Central memory CD8-positive, alpha-beta T cell (primary cell): Measurements from ENCODE around the gene GALNT9.
A peak's percentile ranks its signal among the peaks of the same experiment; 100 is the strongest.

Experiments used
- ATAC-seq: fragments of 150-1000 bp; cut with Tn5 transposase; replicated peaks from 2 replicates; pipeline ENCODE4 v1.10.0; 2022; ENCODE audit warnings: mild to moderate bottlenecking, moderate FRiP score, moderate number of reproducible peaks; ENCODE audit not compliant: poor library complexity, severe bottlenecking; ENCODE audit errors: extremely low read depth
- DNase-seq, 2 donors: peaks; one replicate each; pipeline ENCODE4 v3.0.0; 2021; ENCODE audit warnings: low spot score in 2 of 2
- H3K27ac Mint-ChIP-seq: one replicate; pipeline ENCODE4 v1.8.0; 2022; ENCODE audit warnings: low read depth, mild to moderate bottlenecking, moderate library complexity, mixed read lengths
- H3K27me3 Mint-ChIP-seq: one replicate; pipeline ENCODE4 v1.8.0; 2022; ENCODE audit warnings: mixed read lengths
- H3K36me3 Mint-ChIP-seq: one replicate; pipeline ENCODE4 v1.8.0; 2022; ENCODE audit warnings: mild to moderate bottlenecking, moderate library complexity, mixed read lengths; ENCODE audit not compliant: insufficient read depth
- H3K4me1 Mint-ChIP-seq: one replicate; pipeline ENCODE4 v1.8.0; 2022; ENCODE audit warnings: mixed read lengths
- H3K4me3 Mint-ChIP-seq: one replicate; pipeline ENCODE4 v1.8.0; 2022; ENCODE audit warnings: mild to moderate bottlenecking, moderate library complexity, mixed read lengths
- H3K9me3 Mint-ChIP-seq: one replicate; pipeline ENCODE4 v1.8.0; 2022; ENCODE audit warnings: mixed read lengths

GALNT9 gene

DNA sequence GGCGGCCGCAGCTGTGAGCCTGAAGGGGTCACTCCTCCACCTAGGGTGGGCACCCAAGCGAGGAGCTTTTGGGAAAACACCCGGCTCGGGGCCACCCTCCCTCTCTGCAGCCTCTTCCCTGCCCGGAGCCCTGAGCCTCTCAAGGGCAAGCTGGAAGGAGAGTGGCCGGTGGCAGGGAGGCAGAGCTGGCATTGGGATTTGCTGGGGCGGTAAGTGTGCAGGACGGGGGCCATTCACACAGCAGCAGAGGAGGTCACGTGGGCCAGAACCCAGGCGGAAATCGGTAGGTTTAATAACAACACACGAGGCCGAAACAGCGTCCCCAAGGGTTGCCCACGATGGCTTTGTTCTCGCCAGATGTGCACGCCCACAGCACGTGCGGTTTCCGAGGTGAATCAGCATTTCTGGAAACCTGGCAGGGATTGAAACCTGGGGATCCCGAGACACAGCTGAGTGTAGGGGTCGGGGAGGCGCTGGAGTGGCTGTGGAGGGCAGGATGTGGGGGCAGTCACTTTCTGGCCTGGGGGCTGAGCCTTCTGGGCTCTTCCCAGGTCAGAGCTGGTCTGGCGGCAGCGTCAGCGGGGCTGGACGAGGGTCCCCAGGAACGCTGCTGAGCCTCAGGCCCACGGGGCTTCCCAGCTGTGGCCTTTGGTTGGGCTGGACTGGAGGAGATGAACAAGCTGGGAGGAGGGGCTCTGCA, 161.6 kb downstream of the GALNT9 start:
- Mint-ChIP-seq H3K9me3 (no peaks in the 10 kb centered on the region), H3K4me1 (peaks cover 12% of the 10 kb centered on the region), H3K4me3 (no peak overlapping the region), H3K27me3 (peaks cover 4% of the 10 kb centered on the region), H3K36me3 (peaks cover 2% of the 10 kb centered on the region), H3K27ac (no peak overlapping the region)
- ATAC-seq = no peak
- DNase-seq = no peak

- Mint-ChIP-seq H3K27ac (no peak overlapping the region), H3K9me3 (no peaks in the 10 kb centered on the region), H3K36me3 (peaks cover 2% of the 10 kb centered on the region), H3K4me1 (peaks cover 11% of the 10 kb centered on the region), H3K27me3 (no peaks in the 10 kb centered on the region), H3K4me3 (no peak overlapping the region)
- ATAC-seq (no peak), DNase-seq (no peak)
These were observed 162.4 kb downstream of the GALNT9 start for GRCh38 chr12:132166801-132167591.

GRCh38 chr12:132166093-132166492, 163.3 kb downstream of the GALNT9 start:
- Mint-ChIP-seq H3K27me3 (no peaks in the 10 kb centered on the region), H3K4me3 (no peak overlapping the region), H3K4me1 (peaks cover 11% of the 10 kb centered on the region), H3K9me3 (no peaks in the 10 kb centered on the region), H3K36me3 (peaks cover 2% of the 10 kb centered on the region), H3K27ac (no peak overlapping the region)
- ATAC-seq (no peak), DNase-seq (no peak)

- H3K27ac Mint-ChIP-seq = no peak overlapping the region
- ATAC-seq (no peak), DNase-seq (no peak)
- H3K4me3 Mint-ChIP-seq = no peak overlapping the region
- H3K27me3 Mint-ChIP-seq = no peaks in the 10 kb centered on the region
- H3K36me3 Mint-ChIP-seq = peaks cover 2% of the 10 kb centered on the region
- peaks cover 11% of the 10 kb centered on the region for H3K4me1 Mint-ChIP-seq
- H3K9me3 Mint-ChIP-seq = no peaks in the 10 kb centered on the region
These were observed 163.8 kb downstream of the GALNT9 start for GRCh38 chr12:132165584-132165983.

DNA sequence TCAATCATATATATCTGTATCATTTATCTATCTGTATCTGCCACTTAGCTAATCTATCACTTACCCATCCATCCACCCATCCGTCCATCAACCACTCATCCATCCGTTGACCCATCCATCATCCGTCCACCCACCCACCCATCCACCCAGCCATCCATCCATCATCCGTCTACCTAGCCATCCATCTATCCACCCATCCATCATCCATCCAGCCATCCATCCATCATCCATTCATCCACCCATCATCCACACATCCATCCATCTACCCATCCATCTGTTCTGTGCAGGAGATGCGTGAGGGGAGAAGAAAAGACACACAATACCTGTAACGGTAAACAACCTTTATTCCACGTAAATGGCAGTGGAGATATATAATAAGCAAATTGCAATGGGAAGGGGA, 165.0 kb downstream of the GALNT9 start:
- DNase-seq = no peak
- no peak for ATAC-seq
- H3K4me1 Mint-ChIP-seq = peaks cover 11% of the 10 kb centered on the region
- no peak overlapping the region for H3K27ac Mint-ChIP-seq
- no peaks in the 10 kb centered on the region for H3K27me3 Mint-ChIP-seq
- H3K4me3 Mint-ChIP-seq = peak overlapping the region; percentile 0
- peaks cover 2% of the 10 kb centered on the region for H3K36me3 Mint-ChIP-seq
- H3K9me3 Mint-ChIP-seq = no peaks in the 10 kb centered on the region

- peak overlapping the region; percentile 0 for H3K4me3 Mint-ChIP-seq
These were observed 165.5 kb downstream of the GALNT9 start for GRCh38 chr12:132163911-132164288.

GRCh38 chr12:132163041-132163910, 166.1 kb downstream of the GALNT9 start:
- H3K27ac Mint-ChIP-seq = no peak overlapping the region
- peak overlapping the region; percentile 49 for H3K4me3 Mint-ChIP-seq
- no peaks in the 10 kb centered on the region for H3K9me3 Mint-ChIP-seq
- no peaks in the 10 kb centered on the region for H3K27me3 Mint-ChIP-seq
- H3K36me3 Mint-ChIP-seq = peaks cover 2% of the 10 kb centered on the region
- DNase-seq = no peak
- ATAC-seq = no peak
- H3K4me1 Mint-ChIP-seq = peaks cover 11% of the 10 kb centered on the region

More at GRCh38 chr12:132163911-132164288, 165.5 kb downstream of the GALNT9 start:
- ATAC-seq (no peak), DNase-seq (no peak)
- no peaks in the 10 kb centered on the region for H3K27me3 Mint-ChIP-seq
- H3K36me3 Mint-ChIP-seq = peaks cover 2% of the 10 kb centered on the region
- no peaks in the 10 kb centered on the region for H3K9me3 Mint-ChIP-seq
- H3K4me1 Mint-ChIP-seq = peaks cover 11% of the 10 kb centered on the region
- no peak overlapping the region for H3K27ac Mint-ChIP-seq

DNA sequence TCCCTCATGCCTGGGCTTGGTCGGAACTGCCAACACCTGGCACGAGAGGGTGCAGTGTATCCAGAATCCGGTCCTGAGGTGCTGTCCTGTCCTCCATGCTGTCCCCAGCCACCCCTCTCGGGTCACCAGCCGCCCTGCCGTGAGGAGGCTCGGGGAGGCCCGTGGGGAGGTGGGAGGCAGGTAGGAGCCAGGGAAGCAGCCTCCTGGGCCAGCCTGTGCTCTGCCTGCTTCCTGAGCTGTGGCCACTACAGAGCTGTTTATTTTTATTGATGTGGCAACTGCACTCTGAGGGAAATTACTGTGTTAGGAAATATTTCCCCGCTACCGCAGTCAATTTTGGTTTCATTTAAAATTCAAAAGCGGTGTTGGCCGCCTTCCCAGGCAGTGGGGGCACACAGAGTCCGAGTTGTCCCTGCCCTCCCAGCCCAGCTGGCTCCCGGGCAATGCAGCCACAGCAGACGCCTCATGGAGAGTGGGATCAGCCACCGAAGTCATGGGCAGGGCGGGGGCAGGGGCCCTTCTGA, 166.8 kb downstream of the GALNT9 start:
- no peak for DNase-seq
- Mint-ChIP-seq H3K9me3 (no peaks in the 10 kb centered on the region), H3K27ac (no peak overlapping the region), H3K4me1 (peaks cover 11% of the 10 kb centered on the region), H3K36me3 (peaks cover 2% of the 10 kb centered on the region), H3K27me3 (no peaks in the 10 kb centered on the region), H3K4me3 (no peak overlapping the region)
- peak; percentile 70 for ATAC-seq

DNA sequence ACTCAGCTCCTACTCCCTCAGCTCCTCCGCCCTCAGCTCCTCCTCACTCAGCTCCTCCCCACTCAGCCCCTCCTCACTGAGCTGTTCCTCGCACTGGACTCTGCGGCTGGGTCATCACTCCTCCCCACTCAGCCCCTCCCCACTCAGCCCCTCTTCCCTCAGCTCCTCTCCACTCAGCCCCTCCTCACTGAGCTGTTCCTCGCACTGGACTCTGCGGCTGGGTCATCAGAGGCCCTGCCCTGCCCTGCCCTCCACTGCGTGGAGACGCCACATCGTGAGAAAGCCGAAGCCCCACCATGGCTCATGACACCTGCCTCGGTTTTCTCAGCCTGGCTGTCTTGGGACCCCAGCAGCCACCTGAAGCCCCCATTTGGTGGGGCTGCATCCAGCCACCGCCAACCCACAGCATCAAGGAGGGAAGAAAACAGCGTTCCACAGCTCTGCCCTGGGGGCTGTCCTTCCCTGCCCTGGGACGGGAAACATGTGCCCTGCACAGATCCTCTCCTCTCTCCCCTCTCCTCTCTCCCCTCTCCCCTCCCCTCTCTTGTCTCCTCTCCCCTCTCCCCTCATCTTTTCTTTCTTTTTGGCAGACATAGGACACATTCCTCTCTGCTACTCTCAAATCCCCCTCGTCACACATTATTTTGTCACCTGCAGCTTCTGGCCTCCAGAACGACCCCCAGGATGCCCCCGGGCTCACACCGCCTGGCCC, 167.4 kb downstream of the GALNT9 start:
- ATAC-seq (no peak), DNase-seq (no peak)
- H3K27ac Mint-ChIP-seq = no peak overlapping the region

DNA sequence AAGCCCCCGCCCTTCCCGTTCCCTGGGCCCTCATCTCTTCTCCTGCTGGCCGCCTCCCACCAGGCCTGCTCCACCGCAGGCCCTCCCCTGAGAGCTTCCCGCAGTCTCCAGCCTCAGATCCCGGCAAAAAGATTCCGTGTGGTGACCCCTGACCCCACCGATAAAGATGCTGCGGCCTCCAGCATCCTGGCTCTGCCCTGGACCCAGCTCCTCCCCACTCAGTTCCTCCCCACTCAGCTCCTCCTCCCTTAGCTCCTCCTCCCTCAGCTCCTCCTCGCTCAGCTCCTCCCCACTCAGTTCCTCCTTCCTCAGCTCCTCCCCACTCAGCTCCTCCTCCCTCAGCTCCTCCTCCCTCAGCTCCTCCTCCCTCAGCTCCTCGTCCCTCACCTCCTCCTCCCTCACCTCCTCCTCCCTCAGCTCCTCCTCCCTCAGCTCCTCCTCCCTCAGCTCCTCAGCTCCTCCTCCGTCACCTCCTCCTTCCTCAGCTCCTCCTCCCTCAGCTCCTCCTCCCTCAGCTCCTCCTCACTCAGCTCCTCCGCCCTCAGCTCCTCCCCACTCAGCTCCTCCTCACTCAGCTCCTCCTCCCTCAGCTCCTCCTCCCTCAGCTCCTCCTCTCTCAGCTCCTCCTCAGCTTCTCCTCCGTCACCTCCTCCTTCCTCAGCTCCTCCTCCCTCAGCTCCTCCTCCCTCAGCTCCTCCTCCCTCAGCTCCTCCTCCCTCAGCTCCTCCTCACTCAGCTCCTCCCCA, 168.2 kb downstream of the GALNT9 start:
- no peak overlapping the region for H3K4me3 Mint-ChIP-seq
- ATAC-seq (no peak), DNase-seq (no peak)
- H3K27ac Mint-ChIP-seq = no peak overlapping the region
- H3K36me3 Mint-ChIP-seq = peaks cover 2% of the 10 kb centered on the region
- no peaks in the 10 kb centered on the region for H3K9me3 Mint-ChIP-seq
- H3K4me1 Mint-ChIP-seq = peaks cover 11% of the 10 kb centered on the region
- H3K27me3 Mint-ChIP-seq = no peaks in the 10 kb centered on the region

More for the DNA sequence above, 167.4 kb downstream of the GALNT9 start:
- Mint-ChIP-seq H3K36me3 (peaks cover 2% of the 10 kb centered on the region), H3K27me3 (no peaks in the 10 kb centered on the region), H3K4me1 (peaks cover 11% of the 10 kb centered on the region), H3K4me3 (no peak overlapping the region), H3K9me3 (no peaks in the 10 kb centered on the region)

- Mint-ChIP-seq H3K36me3 (peaks cover 2% of the 10 kb centered on the region), H3K27me3 (no peaks in the 10 kb centered on the region), H3K4me3 (no peak overlapping the region), H3K27ac (no peak overlapping the region), H3K9me3 (no peaks in the 10 kb centered on the region), H3K4me1 (peaks cover 11% of the 10 kb centered on the region)
- DNase-seq (no peak), ATAC-seq (no peak)
These were observed 168.8 kb downstream of the GALNT9 start for GRCh38 chr12:132160601-132161035.
